HG02642 (cell line): ENCODE measurements around the gene UBE2O.
A peak's percentile ranks its signal among the peaks of the same experiment; 100 is the strongest.

Experiments
- ATAC-seq: cut with Tn5 transposase; IDR thresholded peaks from one replicate; pipeline ENCODE4 v1.9.1; 2021; ENCODE audit warnings: mild to moderate bottlenecking; ENCODE audit not compliant: unreplicated experiment, poor library complexity

UBE2O gene

DNA sequence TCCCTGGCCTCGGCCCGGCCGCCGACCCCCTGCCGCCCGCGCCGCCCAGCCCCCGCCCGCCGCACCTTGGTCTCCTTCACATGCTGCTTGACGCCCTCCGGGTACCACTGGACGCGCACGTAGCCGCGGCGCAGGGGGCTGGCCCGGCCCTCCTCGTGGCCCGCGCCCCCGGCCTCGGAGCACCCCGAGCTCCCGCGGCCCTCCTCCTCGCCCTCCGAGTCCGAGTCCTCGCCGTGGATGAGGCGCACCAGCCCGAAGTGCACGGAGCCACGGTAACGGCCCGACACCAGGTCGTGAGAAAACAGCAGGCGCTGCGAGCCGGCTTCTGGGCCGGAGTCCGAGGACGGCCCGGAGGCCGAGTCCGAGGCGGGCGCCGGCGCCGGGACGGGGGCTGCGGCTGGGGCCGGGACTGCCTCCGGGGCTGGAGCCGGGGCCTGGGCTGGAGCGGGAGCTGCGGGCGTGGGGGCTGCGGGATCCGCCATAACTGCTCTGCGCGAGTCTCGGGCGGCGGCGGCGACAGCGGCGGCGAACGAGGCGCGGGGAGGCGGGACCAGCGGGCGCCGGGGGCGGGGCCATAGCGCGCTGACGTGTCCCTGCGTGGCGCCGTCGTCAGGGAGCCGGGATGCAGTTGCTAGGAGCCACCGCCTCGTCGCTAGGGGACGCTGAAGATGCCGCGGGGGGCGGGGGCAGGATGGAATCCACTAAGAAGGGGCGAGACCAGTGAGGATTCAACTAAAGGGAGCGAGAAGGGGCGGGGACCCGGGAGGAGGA lies at the start of gene UBE2O:
Gene UBE2O, minus strand, starts transcription at position 493 of the 771 bp plus-strand sequence. Its CDS starts 11 bp downstream, at position 482.
- ATAC-seq, result peak; percentile 93

DNA sequence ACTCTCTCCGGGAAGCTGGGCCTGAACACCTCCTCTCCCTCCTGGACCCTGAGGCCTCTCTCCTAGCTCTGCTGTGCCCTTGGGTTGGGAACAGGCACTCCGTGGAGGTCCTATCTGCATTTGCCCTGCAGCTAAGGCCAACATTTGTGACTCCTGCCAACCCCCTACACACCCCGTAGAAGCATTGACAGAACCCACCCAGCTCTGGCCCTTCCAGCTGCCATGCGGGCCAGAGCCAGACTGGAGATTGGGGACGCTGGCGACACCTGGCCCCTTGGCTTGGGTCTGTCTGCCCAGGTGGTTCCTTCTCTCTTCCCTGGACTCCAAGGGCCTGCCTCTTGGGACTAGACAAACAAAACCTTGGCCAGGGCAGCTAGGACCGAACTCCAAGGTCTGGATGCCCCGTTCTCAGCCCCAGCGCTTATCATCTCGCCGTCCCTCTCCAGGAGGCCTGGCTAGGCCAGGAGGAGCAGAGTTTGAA lies 48.9 kb upstream of the UBE2O start:
- no peak for ATAC-seq

DNA sequence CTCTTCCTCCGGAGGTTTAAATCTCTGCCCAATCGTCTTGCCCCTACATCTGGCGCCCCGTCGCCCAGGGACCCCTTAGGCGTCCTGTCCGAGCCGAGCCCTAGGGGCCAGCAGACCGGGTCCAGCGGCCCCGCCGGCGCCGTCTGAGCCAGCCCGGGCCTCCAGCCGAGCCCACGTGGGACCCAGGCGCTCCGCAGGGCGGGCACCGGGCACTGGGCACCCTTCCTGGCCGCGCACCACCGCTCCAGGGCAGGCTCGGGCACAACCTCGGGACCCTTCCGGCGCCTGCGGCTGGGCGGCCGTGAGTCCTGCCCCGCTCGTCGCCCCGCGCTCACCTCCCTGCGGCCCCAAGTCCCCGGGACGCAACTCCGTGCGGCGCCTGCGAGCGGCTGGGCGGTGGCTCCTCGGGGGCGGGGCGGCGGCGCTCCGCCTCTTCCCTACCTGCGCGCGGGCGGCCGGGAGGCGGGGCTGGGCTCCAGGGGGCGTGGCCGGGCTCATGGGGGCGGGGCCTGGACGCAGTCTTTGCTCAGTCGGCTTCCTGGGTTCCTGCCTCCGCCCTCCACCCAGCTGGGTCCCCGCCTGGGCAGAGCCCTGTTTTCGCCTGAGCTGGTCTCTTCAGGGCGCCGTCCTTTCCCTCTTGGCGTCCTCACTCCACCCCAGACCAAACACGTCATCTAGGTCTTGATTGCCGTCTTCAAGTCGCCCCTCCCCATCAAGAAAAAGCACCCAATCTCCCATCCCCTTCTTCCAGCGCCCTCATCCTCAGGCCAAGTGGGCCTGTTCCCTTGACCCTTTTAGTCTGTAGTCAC lies 48.3 kb upstream of the UBE2O start, which contains the start of gene RHBDF2:
Gene RHBDF2, minus strand, starts transcription at position 406 of the 809 bp plus-strand sequence. CDS start 19,899 bp downstream, outside the sequence.
- peak; percentile 82 for ATAC-seq

DNA sequence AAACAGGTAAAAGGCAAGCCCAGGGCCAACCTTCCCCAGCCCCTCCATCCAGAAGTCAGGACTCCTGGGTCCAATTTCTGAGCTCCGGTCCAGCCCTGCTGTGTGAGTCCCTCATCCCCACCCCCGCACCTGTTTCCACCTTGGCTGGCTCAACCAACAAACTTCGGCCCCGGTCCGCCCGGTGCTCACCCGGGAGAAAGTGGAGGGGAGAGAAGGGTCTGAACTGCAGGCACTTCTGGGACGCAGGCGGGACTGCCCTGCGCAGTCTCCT lies 47.7 kb upstream of the UBE2O start:
- no peak for ATAC-seq

DNA sequence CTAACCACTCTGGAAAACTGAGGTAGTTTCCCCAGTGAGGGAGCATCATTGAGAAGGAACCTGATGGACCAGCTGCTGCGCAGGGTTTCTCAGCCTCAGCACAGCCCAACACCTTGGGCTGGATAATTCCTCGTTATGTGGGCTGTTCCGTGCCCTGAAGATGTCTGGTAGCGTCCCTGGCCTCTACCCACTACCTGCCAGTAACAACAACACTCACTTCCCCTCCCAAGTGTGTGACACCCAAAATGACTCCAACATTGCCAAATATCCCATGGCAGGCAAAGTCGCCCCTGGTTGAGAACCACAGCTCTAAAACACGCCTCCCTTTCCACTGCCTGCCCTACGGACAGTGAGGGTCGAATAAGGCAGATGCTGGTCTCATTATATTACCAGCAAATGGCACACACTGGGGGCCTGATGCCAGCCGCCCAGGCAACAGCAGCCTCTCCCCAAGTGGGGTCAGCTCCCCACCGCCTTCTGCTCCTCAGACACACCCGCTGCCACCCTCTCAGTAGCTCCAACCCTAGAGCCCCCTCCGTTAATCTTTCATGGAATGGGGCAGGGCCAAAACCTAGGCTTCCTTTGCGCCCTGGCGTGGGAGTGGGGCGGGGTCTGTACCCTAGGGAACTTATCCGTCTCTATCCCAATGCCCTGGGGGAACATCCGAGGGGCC lies 47.3 kb upstream of the UBE2O start:
- no peak for ATAC-seq

DNA sequence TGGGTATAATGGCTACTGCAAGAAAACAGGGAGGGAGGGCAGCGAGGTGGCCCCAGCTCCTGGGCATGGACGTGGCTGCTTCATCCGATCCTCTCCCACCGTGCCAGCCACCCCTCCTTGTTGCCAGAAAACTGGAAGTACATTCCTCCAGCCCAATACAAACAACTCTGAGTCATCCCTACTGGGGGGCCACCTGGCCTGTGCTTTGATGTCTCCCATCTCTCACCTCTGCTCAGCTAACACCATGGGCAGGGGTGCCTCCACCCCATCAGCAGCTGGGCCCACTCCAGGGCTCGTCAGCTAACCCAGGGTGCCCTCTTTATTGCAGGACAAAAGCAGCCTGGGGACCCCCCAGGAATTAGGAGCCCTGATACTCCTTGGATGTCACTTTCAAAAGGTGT lies 46.3 kb upstream of the UBE2O start:
- no peak for ATAC-seq

DNA sequence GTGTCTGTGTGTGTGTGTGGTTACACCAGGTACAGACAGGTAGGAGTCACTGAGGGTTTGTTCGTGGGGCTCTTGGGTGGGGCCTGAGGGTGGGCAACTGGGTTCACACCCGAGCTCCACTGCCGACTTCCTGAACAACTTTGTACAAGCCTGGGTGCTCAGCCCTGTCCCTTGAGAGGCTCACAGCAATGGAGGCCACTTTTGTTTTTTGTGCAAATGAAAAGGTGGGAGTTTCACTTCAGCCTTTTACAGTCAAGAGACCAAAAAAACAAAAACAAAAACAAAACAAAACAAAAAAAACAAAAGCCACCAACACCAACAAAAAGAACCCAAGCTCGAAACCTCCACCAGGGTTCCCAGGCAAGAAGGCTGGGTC lies 45.9 kb upstream of the UBE2O start:
- ATAC-seq, result no peak

DNA sequence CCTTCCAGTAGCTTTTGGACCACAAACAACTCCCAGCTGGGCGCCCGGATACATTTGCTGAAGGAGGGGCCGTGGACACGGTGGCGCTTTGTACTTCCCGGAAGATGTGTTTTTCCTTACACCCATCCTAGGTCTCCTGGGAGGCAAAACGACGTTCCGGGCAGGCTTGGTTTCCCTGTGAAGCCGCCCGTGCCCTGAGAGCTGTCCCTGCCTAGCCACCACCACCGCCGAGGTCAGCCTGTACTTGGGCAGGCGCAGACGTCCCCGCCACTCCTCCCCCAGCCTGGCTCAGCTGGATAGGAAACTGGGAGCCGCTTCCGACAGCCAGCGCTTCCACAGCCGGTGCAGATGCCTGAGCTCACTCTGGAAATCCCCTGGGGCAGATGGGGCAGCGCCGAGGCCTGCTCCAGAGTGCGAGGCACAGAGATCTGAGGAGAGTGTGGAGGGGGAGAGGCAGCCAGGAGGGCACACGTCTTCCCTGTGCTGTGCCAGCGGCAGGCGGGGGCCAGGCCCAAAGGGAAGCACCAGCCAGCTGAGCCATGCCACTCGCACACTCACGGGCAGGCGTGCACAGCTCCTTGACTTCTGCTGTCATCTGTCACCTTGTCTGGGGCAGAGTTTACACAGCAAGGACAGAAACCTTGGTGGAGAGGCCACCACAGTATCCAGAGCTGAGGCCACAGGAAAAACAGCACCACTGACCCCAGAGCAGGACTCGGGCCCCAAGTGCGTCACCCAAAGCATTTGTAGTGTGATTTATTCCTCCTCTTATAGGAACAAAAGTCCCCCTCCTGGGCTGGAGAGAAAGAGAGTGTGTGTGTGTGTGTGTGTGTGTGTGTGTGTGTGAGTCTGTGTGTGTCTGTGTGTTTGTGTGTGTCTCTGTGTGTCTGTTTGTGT lies 45.3 kb upstream of the UBE2O start:
- ATAC-seq, result no peak

DNA sequence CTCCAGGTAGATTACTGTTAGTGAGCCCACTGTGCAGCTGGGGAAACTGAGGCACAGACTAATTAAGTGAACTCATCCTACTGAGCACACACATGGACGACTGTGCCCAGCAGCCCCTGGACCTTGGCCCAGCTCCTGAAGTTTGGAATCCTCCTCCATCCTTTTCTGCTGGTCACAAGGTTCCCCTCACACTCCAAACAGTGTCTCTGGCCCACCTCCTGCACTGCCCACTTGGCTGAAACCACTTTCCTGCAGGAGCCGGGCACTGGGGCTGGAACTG lies 44.7 kb upstream of the UBE2O start:
- ATAC-seq, result no peak

DNA sequence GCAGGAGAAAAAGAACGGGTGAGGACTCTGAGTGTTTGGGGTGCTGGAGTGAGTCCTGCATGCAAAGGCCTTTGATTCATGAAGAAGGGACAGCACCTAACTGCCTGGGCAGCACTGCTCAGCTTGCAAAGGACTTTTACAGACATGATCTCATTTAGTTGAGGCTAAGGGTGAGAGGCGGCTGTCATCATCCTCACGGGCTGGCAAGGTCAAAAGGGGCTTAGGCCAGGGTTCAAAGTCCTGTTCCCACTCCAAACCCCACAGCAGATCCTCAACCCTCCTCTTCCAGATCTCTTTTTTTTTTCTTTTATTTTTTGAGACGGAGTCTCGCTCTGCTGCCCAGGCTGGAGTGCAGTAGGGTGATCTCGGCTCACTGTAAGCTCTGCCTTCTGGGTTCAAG lies 43.5 kb upstream of the UBE2O start:
- ATAC-seq, result no peak

DNA sequence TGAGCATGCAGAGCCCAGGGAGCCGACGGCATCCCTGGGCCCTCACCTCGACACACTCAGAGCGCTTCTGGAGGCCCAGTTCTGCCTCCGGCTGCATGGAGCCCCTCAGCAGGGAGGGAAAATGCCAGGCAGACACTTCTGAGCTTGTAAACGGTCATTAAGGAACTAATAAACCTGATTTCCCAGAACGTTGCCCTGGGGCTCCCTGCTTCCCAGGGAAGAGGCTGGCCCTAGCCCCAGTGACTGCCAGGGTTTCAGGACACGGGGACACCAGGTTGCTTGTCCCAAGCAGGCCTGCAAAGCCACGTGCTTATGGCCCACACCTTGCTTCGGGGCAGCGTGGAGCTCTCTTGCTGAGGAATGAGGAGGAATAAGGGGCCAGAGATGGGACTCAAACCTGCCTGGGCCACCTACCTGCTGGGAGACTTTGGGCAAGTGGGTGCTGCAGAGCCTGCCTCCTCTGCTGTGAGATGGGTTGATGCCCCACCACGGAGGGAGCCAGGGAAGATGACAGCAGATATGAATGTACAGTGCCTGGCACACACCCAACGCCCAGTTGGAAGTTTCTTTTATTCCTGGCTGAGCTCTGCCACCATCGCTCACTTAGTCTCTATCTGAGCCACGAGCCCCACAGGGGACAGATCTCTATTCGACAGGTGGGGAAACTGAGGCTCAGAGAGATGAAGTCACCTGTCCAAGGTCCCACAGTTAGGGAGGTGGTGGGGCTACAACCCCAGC lies 42.9 kb upstream of the UBE2O start:
- ATAC-seq, result no peak

DNA sequence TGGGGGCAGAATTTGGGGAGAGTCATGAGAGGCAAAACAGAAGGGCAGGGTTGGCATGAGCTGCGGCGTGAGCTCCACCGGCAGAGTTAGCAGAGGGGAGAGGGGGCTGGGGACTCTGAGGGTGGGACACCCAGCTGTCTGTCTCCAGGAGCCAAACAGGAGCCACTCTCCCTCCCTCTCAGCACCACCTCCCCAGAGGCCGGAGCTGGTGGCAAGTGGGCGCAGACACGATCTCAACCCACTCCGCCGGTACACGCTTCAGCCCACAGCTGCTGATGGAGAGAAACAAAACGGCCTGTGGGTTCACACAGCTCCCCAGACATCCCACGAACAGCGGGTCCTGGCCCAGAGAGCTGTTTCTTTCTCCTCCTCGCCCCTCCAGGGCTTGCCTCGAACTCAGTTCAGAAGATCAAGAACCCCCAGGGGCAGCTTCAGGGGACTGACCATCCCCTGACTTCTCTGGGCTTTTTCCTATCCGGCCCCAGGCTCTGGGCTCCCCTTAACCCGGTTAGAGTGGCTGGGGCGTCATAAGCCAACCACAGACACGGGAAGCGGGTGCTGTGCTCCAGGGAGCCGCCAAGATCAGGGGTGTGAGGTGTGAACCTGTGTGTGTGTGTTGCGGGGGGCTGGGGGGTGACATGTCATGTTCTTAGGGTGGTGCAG lies 40.7 kb upstream of the UBE2O start:
- ATAC-seq, result peak; percentile 10

DNA sequence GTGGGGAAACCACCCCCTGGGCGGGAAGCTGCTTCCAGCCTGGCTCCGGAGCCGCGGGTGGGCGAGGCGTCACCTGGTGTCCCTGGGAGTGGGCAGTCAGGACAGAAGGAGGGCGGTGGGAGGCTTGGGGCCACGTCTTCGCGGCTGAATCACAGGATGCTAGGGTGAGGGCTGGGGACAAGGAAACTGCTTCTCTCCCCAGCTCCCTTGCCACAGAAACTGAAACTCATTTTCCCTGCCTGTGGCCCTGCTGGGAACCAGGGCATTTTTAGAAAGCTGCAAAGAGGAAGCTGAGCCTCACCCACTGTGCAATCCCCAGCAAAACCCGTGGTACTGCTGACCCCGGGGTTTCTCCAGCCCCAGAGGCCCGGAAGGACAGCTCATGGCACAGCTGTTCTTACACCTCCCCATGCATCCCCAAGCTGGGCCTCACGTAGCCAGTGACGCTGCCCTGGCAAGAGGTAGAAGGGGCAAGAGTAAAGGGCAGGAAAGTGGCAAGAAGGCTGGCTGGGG lies 40.1 kb upstream of the UBE2O start:
- ATAC-seq, result peak; percentile 36

DNA sequence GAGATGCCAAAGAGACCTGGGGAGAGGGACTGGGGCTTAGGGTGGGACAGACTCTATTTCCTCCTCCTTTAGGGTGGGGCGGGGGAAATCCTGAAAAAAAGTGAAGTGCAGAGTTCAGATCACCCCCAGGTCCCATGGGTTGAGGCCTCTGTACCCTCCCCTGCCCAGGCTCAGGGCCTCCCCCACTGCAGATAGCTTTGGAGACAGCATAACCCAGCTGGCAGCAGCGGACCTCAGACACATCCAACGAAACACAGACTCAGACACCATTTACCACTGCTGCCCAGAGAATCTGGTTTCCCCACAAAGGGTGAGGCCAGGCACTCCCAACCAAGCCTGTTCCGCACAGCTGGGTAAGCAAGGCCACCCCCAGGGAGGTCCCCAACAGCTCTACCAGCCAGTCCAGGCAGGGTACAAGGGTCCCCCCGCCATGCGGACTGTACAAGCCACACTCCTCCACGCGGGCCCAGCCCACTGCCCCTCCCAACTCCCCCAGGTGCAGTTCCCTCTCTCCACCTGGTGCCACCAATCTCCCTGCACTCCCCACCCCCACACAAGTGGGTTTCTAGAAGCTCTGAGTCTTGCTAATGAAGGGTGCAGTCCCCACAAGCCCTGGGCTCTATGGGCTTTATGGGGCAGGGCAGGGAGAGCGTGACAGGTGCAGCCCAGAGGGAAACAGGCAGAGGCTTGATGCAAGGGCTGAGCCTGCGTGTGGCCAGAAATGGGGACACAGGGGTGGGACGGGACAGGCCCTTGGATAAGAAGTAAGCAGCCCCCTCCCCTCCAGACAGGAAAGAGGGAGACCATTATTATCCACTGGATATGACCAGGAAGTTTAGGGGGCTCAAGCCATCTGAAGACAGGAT lies 39.4 kb upstream of the UBE2O start:
- peak; percentile 46 for ATAC-seq

DNA sequence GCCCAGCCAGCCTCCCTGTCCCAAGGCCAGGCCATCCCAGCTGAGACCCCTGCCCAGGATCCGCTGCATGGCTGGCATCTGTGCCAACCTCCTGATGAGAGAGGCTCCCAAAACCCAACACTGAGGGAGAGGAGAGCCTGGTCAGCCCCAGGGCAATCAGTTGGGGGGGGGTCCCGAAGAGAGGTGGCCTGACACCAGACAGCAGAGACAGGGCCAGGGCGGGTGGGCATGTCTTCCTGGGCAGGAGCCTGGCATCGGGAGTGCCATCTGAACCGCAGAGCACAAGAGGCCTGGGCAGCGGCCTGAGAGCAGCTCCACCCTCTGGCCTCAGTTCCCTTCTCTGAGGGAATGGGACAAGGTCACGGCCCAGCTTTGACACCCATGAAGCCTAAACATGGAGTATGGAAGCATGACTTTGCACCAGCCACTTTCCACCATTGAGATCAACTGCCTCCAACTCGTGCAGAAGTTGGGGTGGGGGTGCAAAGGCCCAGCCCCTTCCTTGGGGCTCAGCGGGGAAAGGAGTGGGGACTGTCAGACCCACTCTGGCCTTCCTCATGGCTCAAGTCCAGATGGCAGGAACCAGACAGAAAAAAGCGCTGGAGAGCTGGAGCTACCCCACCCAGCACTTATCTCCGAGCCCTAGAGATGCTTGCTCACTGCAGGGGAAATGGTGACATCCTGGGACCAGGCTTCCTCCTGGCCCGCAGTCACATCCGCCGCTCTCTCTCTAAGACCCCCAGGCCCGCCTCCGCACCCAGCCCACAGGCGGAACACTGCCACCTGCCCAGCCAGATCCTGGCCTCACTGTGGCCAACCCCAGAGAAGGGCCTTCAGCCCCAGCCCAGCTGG lies 38.5 kb upstream of the UBE2O start:
- ATAC-seq, result no peak

DNA sequence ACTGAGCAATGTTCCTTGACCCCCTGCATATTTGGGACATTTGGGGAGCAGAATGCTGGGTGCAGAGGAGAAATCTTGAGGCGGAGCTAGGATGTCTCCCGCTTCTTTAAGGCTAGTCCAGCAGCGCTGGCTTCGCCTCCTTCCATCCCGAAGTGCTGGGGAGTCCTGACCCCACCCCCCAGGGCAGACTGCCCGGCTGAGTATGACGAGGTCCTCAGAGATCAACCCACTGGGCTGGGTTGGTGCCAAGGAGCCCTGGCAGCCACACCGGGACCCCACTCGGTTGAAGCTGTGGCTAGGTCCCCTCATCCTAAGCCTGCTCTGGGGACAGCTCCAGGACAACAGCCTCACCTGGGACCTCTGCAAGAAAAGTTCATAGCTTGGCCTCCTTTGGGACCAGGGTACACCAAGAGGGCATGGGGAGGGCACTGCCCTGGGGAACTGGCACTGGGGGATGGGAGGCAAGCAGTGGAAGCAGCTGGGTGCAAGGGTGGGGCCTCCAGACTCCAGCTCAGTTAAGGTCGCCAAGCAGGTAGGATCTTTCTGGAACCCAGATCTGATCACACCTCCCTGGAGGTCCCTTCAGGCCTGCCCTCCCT lies 37.3 kb upstream of the UBE2O start:
- no peak for ATAC-seq
